Stimulated activated CD4-positive, alpha-beta T cell treated with anti-CD3 and anti-CD28 coated beads, Interleukin-4, amount 100 ng/mL, for 4 hours (primary cell): ENCODE measurements around the gene CDC42SE2.
A peak's percentile ranks its signal among the peaks of the same experiment; 100 is the strongest.
"Not testable (repeated sequence)": the region's sequence is repeated elsewhere in the genome, so short reads cannot be mapped to it uniquely, and the experiment has no call there.

Experiments used
- DNase-seq, 2 experiments: peaks; one replicate each; pipeline ENCODE4 v3.0.0-alpha.2; 2020

CDC42SE2 gene

DNA sequence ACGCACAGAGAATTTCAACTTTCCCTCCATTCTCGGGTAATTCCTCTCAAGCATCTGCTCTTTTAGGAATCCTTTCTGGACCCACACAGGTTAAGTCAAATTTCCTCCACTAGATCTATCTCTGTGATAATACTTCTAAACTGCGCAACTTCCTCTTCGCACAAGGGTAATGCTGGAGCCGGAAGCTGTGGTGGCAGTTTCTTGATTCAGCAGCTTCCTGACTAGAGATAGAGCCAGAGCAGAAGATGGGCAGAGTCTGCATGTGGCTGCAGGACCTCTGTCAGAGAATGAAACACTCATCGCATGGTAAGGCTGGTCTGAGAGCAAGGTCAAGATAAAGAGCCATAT, 11.1 kb upstream of the CDC42SE2 start:
- peak; percentile 48 to 80 for DNase-seq

GRCh38 chr5:131254025-131254424, 9.8 kb upstream of the CDC42SE2 start:
- DNase-seq: not testable (repeated sequence)

- DNase-seq: no peak
Observed at GRCh38 chr5:131254741-131255140, 9.1 kb upstream of the CDC42SE2 start.

DNA sequence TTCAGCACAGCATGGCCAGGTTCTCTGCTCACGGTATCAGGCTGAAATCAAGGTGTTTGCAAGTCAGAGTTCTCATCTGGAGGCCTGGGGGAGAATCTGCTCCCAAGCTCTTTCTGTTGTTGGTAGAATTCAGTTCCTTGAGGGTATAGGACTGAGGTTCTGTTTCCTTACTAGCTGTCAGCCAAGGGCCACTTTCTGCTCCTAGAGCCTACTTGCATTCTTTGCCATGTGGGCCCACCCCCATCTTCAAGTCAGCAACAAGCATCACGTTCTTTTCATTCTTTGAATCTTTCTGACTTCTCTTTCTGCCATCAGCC, 7.4 kb upstream of the CDC42SE2 start:
- no peak for DNase-seq

DNA sequence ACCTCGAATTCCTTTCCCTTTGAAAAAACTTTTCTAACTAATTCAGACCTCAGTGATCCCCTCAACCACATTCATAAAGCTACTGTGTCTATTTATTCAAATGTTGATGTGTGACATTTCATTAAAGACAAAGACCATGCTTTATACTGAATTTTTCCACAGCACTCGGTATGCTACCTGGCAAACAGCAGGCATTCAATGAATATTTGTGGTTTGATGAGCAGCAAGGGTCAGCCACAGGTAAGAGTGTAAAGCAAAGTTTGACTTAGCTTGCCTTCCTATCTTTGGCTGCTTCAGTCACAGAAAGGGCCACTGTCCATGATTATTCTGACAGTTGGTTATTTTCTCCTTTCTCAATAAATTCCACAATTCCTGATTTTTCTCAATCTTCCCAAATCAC, 5.1 kb upstream of the CDC42SE2 start:
- DNase-seq: no peak

GRCh38 chr5:131259326-131259725, 4.5 kb upstream of the CDC42SE2 start:
- no peak for DNase-seq

DNA sequence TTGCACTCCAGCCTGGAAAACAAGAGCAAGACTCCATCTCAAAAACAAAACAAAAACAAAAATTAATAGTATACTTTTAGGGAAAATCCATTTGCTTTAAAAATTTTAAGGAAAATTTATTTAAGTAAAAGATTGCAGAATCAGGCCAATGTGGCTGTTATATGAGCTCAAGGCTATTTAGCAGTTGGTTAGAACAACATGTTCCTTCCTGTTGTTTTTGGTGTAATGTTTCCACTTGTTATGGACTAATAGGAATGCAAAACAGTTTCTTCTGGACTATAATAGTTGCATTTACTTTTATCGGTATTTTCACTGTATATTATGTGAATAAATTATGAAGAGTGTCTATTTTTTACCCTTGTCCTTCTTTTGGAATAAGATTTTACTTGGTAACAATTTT, 3.0 kb upstream of the CDC42SE2 start:
- DNase-seq: no peak

DNA sequence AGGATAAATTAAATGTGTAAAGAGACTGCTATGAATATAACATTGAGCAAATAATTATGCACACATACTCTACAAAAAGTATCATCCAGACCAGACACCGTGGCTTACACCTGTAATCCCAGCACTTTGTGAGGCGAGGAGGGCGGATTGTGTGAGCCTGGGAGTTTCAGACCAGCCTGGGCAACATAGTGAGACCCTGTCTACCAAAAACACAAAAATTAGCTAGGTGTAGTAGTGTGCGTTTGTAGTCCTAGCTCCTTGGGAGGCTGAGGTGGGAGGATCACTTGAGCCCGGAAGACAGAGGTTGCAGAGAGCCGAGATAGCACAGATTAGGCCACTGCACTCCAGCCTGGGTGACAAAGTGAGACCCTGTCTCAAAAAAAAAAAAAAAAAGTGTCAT, 2.4 kb upstream of the CDC42SE2 start:
- DNase-seq: no peak

DNA sequence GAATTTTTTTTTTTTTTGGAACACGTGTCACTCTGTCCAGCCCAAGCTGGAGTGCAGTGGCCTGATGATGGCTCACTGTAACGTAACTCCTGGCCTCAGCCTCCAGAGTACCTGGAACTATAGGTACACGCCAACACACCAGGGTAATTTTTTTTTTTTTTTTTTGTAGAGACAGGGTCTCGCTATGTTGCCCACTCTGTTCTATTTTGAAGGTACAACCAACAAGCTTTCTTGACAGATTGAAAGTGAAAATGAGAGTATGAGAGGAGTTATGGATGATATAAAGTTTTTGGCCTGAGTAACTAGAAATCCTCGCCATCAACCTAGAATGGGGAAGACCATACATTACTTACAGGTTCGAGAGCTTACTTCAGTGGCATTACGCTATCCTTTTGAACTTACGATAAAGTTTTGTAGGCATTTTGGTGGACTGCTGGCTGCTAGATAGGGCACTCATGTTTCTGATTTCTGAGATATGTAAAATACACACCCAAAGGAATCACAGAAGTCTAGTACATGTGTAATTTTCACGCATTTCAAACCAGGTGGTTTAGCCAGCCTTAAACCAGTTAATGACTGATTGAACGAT, 806 bp upstream of the CDC42SE2 start:
- no peak for DNase-seq

GRCh38 chr5:131264451-131265099, 722 bp downstream of the CDC42SE2 start:
- DNase-seq: peak; percentile 21 to 42

- no peak for DNase-seq
Observed at GRCh38 chr5:131265311-131265803, 1.5 kb downstream of the CDC42SE2 start.

GRCh38 chr5:131266370-131267060, 2.7 kb downstream of the CDC42SE2 start:
- peak; percentile 27 to 51 for DNase-seq

GRCh38 chr5:131268758-131269370, 5.0 kb downstream of the CDC42SE2 start:
- no peak for DNase-seq

GRCh38 chr5:131270809-131271208, 7.0 kb downstream of the CDC42SE2 start:
- DNase-seq: no peak

DNA sequence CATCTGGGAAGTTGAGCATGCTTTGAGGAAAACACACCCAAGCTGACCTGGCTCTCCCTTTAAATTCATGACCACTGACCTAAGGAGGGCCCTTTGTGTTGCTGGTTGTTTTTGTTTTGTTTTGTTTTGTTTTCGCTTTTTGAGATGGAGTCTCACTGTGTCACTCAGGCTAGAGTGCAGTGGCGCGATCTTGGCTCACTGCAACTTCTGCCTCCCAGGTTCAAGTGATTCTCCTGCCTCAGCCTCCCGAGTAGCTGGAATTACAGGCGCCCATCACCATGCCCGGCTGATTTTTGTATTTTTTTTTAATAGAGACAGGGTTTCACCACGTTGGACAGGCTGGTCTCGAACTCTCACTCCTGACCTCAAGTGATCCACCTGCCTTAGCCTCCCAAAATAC, 8.0 kb downstream of the CDC42SE2 start:
- not testable (repeated sequence) for DNase-seq

GRCh38 chr5:131272307-131272706, 8.5 kb downstream of the CDC42SE2 start:
- no peak for DNase-seq

- DNase-seq: no peak
Observed at GRCh38 chr5:131272724-131273123, 8.9 kb downstream of the CDC42SE2 start.

- no peak for DNase-seq
Observed at GRCh38 chr5:131274326-131275063, 10.6 kb downstream of the CDC42SE2 start.

DNA sequence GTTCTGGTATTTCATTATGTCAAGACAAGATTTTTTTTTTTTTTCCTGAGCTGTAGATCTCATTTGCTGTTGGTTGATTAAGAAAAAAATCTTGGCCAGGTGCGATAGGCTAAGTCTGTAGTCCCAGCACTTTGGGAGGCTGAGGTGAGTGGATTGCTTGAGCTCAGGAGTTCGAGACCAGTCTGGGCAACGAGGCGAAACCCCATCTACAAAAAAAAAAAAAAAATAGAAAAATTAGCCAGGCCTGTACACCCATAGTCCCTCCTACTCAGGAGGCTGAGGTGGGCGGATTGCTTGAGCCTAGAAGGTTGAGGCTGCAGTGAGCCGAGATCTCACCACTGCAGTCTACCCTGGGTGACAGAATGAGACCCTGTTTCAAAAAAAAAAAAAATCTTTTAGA, 12.2 kb downstream of the CDC42SE2 start:
- DNase-seq: peak in 1 of 2 experiments; percentile 51

GRCh38 chr5:131277447-131277846, 13.6 kb downstream of the CDC42SE2 start:
- DNase-seq: no peak

GRCh38 chr5:131277875-131278740, 14.3 kb downstream of the CDC42SE2 start:
- no peak for DNase-seq

GRCh38 chr5:131278741-131279124, 14.9 kb downstream of the CDC42SE2 start:
- not testable (repeated sequence) for DNase-seq
